Activated T-cell treated with anti-CD3 and anti-CD28 coated beads, Interleukin-2, amount 50 U/mL, for 24 hours (primary cell): ENCODE results near the gene NOD1.

Experiments
- DNase-seq: peaks from one replicate; pipeline ENCODE4 v3.0.0-alpha.2; 2020
- H3K27ac Mint-ChIP-seq: 2 replicates; pipeline ENCODE4 v1.8.0; 2020; ENCODE audit warnings: mild to moderate bottlenecking, mixed read lengths
- H3K27me3 Mint-ChIP-seq: 2 replicates; pipeline ENCODE4 v1.8.0; 2020; ENCODE audit warnings: mixed read lengths
- H3K36me3 Mint-ChIP-seq: 2 replicates; pipeline ENCODE4 v1.8.0; 2020; ENCODE audit warnings: low read depth, mixed read lengths
- H3K4me1 Mint-ChIP-seq: 2 replicates; pipeline ENCODE4 v1.8.0; 2020; ENCODE audit warnings: low read depth, mixed read lengths
- H3K4me3 Mint-ChIP-seq: 2 replicates; pipeline ENCODE4 v1.8.0; 2020; ENCODE audit warnings: mild to moderate bottlenecking, moderate library complexity, mixed read lengths
- H3K9me3 Mint-ChIP-seq: 2 replicates; pipeline ENCODE4 v1.8.0; 2020; ENCODE audit warnings: mixed read lengths

The NOD1 gene

DNA sequence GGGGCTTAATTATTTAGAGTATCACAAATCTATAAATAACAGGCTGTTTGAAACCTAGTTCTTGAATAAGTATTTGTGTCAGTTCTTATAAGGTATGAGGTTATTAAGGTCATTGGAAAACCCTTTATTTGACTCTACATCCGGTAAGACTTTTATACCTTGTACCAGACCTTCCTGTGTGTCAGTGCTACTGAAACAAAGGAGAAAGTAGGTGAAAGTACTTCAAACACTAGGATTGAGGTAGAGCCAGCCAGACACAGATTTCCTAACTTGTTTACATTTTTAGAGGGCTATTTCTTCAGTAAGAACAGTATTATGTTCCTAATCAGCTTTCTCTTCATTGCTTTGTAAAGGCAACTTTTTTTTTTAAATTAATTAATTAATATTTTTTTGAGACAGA is 100.3 kb downstream of the NOD1 start:
- DNase-seq = no peak
- Mint-ChIP-seq H3K27ac (no peak overlapping the region), H3K27me3 (no peaks in the 10 kb centered on the region), H3K4me3 (no peak overlapping the region), H3K4me1 (no peaks in the 10 kb centered on the region), H3K36me3 (no peaks in the 10 kb centered on the region), H3K9me3 (no peaks in the 10 kb centered on the region)
